NCI-H2081 (cell line): ENCODE results near the gene HMGB2.

Experiments used
- DNase-seq, 2 experiments: peaks; one replicate each; lab custom pipeline; 2025; lab: John Stamatoyannopoulos, UW

HMGB2 gene

GRCh38 chr4:173334891-173335752 is 964 bp upstream of the HMGB2 start:
- DNase-seq: peak; percentile 81 to 86

GRCh38 chr4:173333658-173334084 is 487 bp downstream of the HMGB2 start:
- DNase-seq: peak; percentile 37 to 50

DNA sequence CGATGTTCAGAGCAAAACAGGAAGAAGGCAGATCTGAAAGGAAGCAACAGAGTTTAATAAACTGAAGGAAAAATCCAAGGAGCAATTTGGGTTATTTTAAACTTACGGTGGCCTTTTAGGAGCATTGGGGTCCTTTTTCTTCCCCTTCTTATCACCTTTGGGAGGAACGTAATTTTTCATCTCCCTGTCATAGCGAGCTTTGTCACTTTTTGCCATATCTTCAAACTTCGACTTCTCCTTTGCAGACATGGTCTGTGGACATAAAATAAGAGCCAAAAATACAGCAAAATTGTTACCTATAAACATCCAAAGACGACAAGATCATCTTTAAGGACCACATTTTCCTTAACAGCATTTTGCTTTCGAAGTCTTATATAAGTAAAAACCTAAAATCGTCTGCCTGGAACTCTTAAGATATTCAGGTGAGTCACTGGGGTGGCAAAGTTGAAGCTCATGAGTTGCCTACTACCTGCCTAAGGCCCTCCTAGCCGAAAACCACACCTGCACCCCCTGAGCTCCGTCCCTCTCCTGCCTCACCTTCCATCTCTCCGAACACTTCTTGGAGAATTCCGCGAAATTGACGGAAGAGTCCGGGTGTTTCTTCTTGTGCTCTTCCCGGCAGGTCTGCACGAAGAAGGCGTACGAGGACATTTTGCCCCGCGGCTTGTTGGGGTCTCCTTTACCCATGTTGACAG is 1.0 kb downstream of the HMGB2 start:
- no peak for DNase-seq

DNA sequence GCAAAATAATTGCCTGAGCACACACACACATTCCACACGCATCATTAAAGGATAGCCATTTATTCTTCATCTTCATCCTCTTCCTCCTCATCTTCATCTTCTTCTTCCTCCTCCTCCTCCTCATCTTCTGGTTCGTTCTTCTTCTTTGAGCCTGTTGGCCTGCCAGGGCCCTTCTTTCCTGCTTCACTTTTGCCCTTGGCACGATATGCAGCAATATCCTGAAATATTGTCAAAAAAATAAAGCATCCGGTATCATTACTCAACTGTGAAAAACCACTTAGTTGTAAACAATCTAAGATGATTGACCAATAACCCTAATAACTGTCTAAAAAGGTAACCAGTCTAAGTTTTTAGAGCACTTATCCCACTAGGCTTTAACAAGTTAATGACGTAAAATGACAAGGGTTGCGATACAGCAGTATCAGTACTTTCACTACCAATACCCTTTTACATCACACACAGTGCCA is 2.1 kb downstream of the HMGB2 start:
- peak in 1 of 2 experiments; percentile 10 for DNase-seq

- DNase-seq: no peak
These were observed 3.6 kb downstream of the HMGB2 start for GRCh38 chr4:173330590-173330989.

DNA sequence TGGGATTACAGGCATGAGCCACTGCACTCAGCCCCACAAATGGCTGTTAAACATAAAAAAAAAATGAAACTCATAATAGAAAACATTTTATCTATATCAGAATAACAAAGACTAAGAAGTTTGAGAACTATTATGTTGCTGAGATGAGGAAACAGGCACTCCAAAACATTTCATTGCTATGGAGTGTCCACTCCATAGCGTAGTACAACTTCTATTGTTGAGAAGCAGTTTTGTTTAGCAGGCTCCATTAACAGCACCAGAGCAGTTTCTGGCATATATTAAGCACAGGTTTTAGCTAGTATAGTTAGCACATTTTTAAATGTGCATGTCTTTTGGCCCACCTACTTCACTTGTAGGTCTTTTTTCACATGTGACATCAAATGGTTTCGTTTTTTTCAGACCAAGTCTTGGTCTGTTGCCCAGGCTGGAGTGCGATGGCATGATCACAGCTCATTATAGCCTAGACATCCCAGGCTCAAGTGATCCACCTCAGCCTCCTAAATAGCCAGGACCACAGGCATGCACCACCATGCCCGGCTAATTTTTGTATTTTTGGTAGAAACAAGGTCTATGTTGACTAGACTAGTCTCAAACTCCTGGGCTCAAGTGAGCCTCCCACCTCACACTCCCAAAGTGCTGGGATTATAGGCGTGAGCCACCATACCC is 5.8 kb downstream of the HMGB2 start:
- no peak for DNase-seq

- no peak for DNase-seq
These were observed 9.0 kb downstream of the HMGB2 start for GRCh38 chr4:173325007-173325736.

- no peak for DNase-seq
These were observed 14.5 kb downstream of the HMGB2 start for GRCh38 chr4:173319696-173320095.

- DNase-seq: peak; percentile 12 to 60
These were observed 15.4 kb downstream of the HMGB2 start for GRCh38 chr4:173318648-173319211.

DNA sequence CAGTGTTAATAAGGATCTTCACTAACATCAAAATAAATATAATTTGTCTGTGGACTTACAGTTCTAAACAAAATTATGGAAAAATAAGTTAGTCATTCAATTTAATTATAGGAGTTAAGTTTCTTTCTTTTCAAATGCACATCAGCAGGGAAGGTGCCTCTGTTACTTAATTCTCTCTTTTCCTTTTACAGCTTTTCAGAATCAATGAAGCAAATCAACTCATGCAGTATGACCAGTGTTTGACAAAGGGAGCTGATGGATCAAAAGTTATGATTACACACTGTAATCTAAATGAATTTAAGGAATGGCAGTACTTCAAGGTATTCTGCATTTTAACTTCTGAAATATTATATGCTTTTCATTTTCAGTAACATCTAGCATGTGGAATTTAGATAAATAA is 15.9 kb downstream of the HMGB2 start:
- peak in 1 of 2 experiments; percentile 32 for DNase-seq

GRCh38 chr4:173317004-173317403 is 17.2 kb downstream of the HMGB2 start:
- DNase-seq: peak in 1 of 2 experiments; percentile 5

- no peak for DNase-seq
These were observed 18.1 kb downstream of the HMGB2 start for GRCh38 chr4:173316060-173316459.

DNA sequence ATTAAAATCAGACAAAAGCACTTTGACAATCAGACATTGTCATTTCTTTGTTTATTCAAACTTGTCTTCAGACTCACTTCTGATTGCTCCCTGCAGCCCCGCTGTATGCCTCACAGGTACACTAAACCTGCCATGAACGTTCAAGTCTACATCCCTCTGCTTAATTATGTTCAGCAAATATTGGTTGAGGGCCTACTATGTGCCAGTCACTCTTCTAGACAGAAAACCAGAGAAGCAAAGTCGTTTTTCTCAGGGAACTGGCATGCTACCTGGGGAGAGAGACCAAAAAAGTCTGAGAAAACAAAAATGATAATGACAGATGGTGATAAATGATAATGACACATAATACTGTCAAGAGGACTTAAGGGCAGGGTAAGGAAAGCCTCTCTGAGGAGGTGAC is 19.4 kb downstream of the HMGB2 start:
- DNase-seq: no peak

- DNase-seq: no peak
These were observed 22.8 kb downstream of the HMGB2 start for GRCh38 chr4:173311368-173311767.

- DNase-seq: no peak
These were observed 26.4 kb downstream of the HMGB2 start for GRCh38 chr4:173307778-173308177.

DNA sequence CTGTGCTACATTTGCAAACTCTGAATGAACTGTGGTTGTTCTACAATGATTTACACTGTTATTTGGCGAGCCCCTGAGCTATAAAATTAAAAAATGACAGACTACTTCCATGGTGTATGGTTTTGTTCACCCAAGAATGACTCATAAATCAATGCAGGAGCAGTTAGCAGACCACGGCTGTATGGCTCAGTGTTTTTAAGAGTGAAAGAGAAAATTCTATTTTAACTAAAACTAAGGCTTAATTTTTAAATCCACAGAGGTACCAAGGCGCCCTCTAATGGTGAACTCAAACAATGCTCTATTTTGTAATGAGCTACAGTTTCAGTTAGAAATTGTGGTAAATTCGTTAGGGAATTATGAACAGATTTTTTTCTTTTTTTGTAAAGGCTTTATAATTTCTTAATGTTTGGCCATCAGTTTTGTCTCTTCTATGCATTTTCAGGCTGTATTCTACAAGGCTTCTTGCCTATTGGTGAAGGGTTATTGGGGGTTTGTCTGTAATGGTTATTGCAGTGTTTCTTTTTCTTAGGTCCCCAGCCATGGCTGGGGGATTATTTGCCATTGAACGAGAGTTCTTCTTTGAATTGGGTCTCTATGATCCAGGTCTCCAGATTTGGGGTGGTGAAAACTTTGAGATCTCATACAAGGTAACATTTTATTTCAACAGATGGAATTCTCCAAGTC is 32.5 kb downstream of the HMGB2 start:
- no peak for DNase-seq

GRCh38 chr4:173294444-173294843 is 39.7 kb downstream of the HMGB2 start:
- no peak for DNase-seq

GRCh38 chr4:173293663-173294062 is 40.5 kb downstream of the HMGB2 start:
- DNase-seq: no peak

- no peak for DNase-seq
These were observed 42.3 kb downstream of the HMGB2 start for GRCh38 chr4:173291899-173292298.

GRCh38 chr4:173289353-173289727 is 44.8 kb downstream of the HMGB2 start:
- no peak for DNase-seq
